ENCODE results near the gene SYNE3.

- TF ChIP-seq POLR2A (IDR thresholded peaks at IDR 0.05) (no peak), CTCF (IDR thresholded peaks at IDR 0.05) (no peak)
These were observed 5.6 kb downstream of the SYNE3 start for GRCh38 chr14:95510804-95511203.
